Tibial nerve (tissue), 4 donors: ENCODE measurements around the gene ABCA4. TPM values are rescaled to one million over a fixed set of nuclear protein-coding genes. Genes with fewer than 3 reads are reported as not detected.

ENCODE experiments used
- DNase-seq, 2 donors: peaks; one replicate each; pipeline ENCODE4 v3.0.0-alpha.2; 2019; ENCODE audit warnings: low spot score in 2 of 2
- H3K27ac ChIP-seq, 4 donors: fragments of 200-600 bp; sonication (generic) in 3 of 4; one replicate each; pipeline ENCODE4 v1.5.1; 2017 to 2019; ENCODE audit warnings: mild to moderate bottlenecking in 1 of 4
- H3K27me3 ChIP-seq, 2 donors: fragments of 200-600 bp; sonication (generic) in 1 of 2; one replicate each; pipeline versions ENCODE4 v1.5.1 to v1.6.0; 2017 to 2019
- H3K36me3 ChIP-seq, 3 donors: fragments of 200-600 bp; sonication (generic); one replicate each; pipeline ENCODE4 v1.5.1; 2018 to 2019
- H3K4me1 ChIP-seq, 4 donors: fragments of 200-600 bp; sonication (generic) in 3 of 4; one replicate each; pipeline ENCODE4 v1.5.1; 2017 to 2019
- H3K4me3 ChIP-seq, 4 donors: fragments of 200-600 bp; sonication (generic) in 3 of 4; one replicate each; pipeline ENCODE4 v1.5.1; 2017 to 2019; ENCODE audit warnings: mild to moderate bottlenecking in 1 of 4, moderate library complexity in 1 of 4
- H3K9me3 ChIP-seq, 4 donors: fragments of 200-600 bp; sonication (generic) in 3 of 4; one replicate each; pipeline ENCODE4 v1.5.1; 2017 to 2019
- CTCF ChIP-seq, 5 experiments: fragments of 200-600 bp in 3 of 5; fragments of 450-650 bp in 2 of 5; sonication (generic) in 3 of 5; IDR thresholded peaks; one replicate each; pipeline ENCODE4 v1.5.1; 2016 to 2019; ENCODE audit warnings: antibody characterized with exemption in 5 of 5, mild to moderate bottlenecking in 3 of 5, moderate library complexity in 2 of 5
- EP300 ChIP-seq, 2 donors: sonication (generic); formaldehyde crosslinking; IDR thresholded peaks; one replicate each; pipeline ENCODE4 v1.6.1; 2017; ENCODE audit warnings: antibody characterized with exemption in 2 of 2, mild to moderate bottlenecking in 1 of 2
- POLR2A ChIP-seq, 2 donors: fragments of 450-650 bp; IDR thresholded peaks; one replicate each; pipeline ENCODE4 v1.6.1; 2017; ENCODE audit warnings: antibody characterized with exemption in 2 of 2, mild to moderate bottlenecking in 2 of 2, moderate library complexity in 2 of 2
- WGBS, 2 donors: methylation state at CpG; one replicate each; pipeline ENCODE4 v1.1.5; 2018; 5-methylcytosine and 5-hydroxymethylcytosine counted together
- total RNA-seq, 4 donors: library from RNA; depleted of rRNA; stranded (reverse); fragments of >200 nt; gene quantifications; one replicate each; pipeline ENCODE4 v1.1.0, GENCODE V29; 2016

ABCA4 gene
- total RNA-seq, 4 donors from 2014 or later = 0.20 to 0.21 TPM; not detected in 2

GRCh38 chr1:94143809-94144176, 22.8 kb upstream of the ABCA4 start:
- DNase-seq = no peak
- H3K27me3 ChIP-seq = no peaks in the 10 kb centered on the region
- H3K4me3 ChIP-seq = no peak overlapping the region
- no peaks in the 10 kb centered on the region for H3K9me3 ChIP-seq
- H3K4me1 ChIP-seq = peaks cover 0 to 24% (median 6%) of the 10 kb centered on the region in 4 donors
- TF ChIP-seq POLR2A (IDR thresholded peaks at IDR 0.05) (no peak), EP300 (IDR thresholded peaks at IDR 0.05) (no peak), CTCF (IDR thresholded peaks at IDR 0.05) (no peak)
- no peak overlapping the region for H3K27ac ChIP-seq
- H3K36me3 ChIP-seq = no peaks in the 10 kb centered on the region

- Histone ChIP-seq H3K4me3 (no peak overlapping the region), H3K4me1 (peaks cover 0 to 24% (median 6%) of the 10 kb centered on the region in 4 donors), H3K36me3 (no peaks in the 10 kb centered on the region), H3K27ac (no peak overlapping the region), H3K9me3 (no peaks in the 10 kb centered on the region), H3K27me3 (no peaks in the 10 kb centered on the region)
- DNase-seq = no peak
- TF ChIP-seq CTCF (IDR thresholded peaks at IDR 0.05) (no peak), POLR2A (IDR thresholded peaks at IDR 0.05) (no peak), EP300 (IDR thresholded peaks at IDR 0.05) (no peak)
- 48 to 56% methylated on average over 2 of the region's 2 CpGs for WGBS, 2 donors
Measured at GRCh38 chr1:94143173-94143808, 22.3 kb upstream of the ABCA4 start.

GRCh38 chr1:94142583-94142982, 21.6 kb upstream of the ABCA4 start:
- Histone ChIP-seq H3K36me3 (no peaks in the 10 kb centered on the region), H3K9me3 (no peaks in the 10 kb centered on the region), H3K4me1 (peaks cover 0 to 24% (median 6%) of the 10 kb centered on the region in 4 donors), H3K27me3 (no peaks in the 10 kb centered on the region), H3K4me3 (no peak overlapping the region), H3K27ac (peak overlapping the region in 1 of 4 donors; percentile 21)
- DNase-seq = no peak
- TF ChIP-seq POLR2A (IDR thresholded peaks at IDR 0.05) (no peak), CTCF (IDR thresholded peaks at IDR 0.05) (no peak), EP300 (IDR thresholded peaks at IDR 0.05) (no peak)
- 62 to 79% methylated on average over 2 of the region's 2 CpGs for WGBS, 2 donors

GRCh38 chr1:94142022-94142421, 21.1 kb upstream of the ABCA4 start:
- Histone ChIP-seq H3K4me1 (peaks cover 0 to 24% (median 6%) of the 10 kb centered on the region in 4 donors), H3K36me3 (no peaks in the 10 kb centered on the region), H3K27ac (peak overlapping the region in 1 of 4 donors; percentile 52), H3K27me3 (no peaks in the 10 kb centered on the region), H3K4me3 (no peak overlapping the region), H3K9me3 (no peaks in the 10 kb centered on the region)
- WGBS, 2 donors = 25 to 40% methylated on average over 1 of the region's 1 CpG
- TF ChIP-seq CTCF (IDR thresholded peaks at IDR 0.05) = no peak
- TF ChIP-seq EP300 (IDR thresholded peaks at IDR 0.05) = no peak
- no peak for TF ChIP-seq POLR2A (IDR thresholded peaks at IDR 0.05)
- no peak for DNase-seq

- no peak for DNase-seq
- 90 to 94% methylated on average over 5 of the region's 5 CpGs for WGBS, 2 donors
- Histone ChIP-seq H3K27me3 (no peaks in the 10 kb centered on the region), H3K4me1 (peaks cover 0 to 9% (median 0%) of the 10 kb centered on the region in 4 donors), H3K27ac (no peak overlapping the region), H3K36me3 (no peaks in the 10 kb centered on the region), H3K9me3 (peaks cover 0 to 13% (median 0%) of the 10 kb centered on the region in 4 donors), H3K4me3 (no peak overlapping the region)
- TF ChIP-seq CTCF (IDR thresholded peaks at IDR 0.05) (no peak), POLR2A (IDR thresholded peaks at IDR 0.05) (no peak), EP300 (IDR thresholded peaks at IDR 0.05) (no peak)
Measured at GRCh38 chr1:94132111-94132510, 11.2 kb upstream of the ABCA4 start.
